GM12872 (cell line): ENCODE results near the gene LRRC25.

Experiments used
- CTCF ChIP-seq: IDR thresholded peaks from 3 replicates; pipeline ENCODE4 v1.5.1; 2011; ENCODE audit warnings: low read depth, mild to moderate bottlenecking, low read length, moderate library complexity; ENCODE audit not compliant: insufficient read depth

Gene LRRC25

GRCh38 chr19:18397242-18398202, at the start of gene LRRC25:
TSS of gene LRRC25 (minus strand) at chr19:18397622. CDS start at chr19:18396963, 659 bp downstream.
- no peak for TF ChIP-seq CTCF

DNA sequence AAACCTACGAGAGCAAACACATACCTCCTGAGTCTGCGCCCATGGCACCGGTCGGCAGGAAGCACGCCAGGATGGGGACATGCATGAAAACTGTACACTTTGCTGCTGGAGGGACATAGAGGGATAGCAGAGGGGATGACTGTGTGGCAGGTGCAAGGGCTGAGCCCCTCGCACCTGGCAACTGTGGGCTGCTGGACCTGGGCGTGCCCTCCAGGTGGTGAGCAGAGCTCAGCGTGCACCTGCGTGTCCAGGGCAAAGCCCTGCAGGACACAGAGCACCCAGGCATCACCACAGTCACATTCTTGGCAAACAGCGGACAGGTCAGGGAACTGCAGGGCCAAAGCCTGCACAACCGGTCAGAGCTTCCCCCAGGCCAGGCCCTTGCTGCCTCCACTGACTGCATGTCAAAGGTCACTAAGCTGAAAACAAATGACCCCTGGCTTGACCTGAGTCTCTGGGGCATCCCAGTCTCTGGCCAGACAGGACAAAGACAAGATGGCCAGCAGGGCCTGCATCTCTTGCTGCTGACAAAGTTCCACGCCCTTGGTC, 49.5 kb upstream of the LRRC25 start:
- no peak for TF ChIP-seq CTCF

GRCh38 chr19:18446145-18446810, 48.9 kb upstream of the LRRC25 start:
- TF ChIP-seq CTCF = no peak

DNA sequence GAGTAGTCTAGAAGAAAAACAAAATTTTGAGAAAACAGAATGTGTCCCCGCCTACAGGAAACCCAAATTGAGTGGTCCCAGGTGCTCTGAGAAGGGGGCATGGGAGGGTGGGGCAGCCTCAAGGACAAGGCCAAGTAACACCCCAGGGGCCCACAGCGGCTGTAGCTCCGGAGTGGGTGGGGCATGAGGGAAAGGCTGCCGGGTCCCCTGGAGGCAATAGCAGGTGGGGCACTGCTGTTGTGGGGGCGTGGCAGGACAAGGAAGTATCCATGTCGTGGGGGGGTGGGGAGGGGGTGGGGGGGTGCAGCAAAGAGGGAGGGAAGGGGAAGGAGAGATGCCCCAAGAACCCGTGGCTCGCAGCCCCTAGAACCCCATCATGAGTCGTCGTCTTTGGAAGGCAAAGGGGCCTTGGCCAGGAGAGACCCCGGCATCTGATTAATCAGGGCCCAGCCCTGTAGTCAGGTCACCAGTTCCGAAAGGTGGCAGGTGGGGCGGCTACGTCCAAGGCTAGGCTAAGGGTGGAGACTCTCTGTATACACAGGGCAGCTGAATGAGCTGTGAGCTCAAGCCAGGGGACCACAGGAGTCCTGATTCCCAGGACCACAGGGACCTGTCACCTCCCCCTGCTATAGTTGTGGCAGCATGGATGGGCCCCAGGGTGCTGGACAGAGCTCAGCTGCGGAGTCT, 48.0 kb upstream of the LRRC25 start:
- no peak for TF ChIP-seq CTCF

DNA sequence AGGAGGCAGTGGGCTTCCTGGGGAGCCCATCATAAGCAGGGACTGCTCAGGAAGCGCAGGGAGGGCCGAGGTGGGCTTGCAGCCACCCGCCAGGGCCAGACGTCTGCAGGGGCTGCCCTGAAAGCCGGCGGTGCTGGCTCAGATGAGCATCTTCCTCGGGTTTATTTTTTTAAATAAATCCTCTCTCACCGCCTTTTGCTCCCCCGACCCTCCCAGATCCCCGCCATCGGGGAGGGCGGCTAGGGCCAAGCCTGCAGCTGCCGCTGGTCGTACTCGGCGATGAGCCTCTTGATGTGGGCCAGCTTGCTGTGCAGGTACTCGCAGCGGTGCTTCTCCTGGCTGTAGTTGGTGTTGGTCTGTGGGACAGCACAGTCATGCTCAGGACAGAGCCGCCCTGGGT, 47.1 kb upstream of the LRRC25 start:
- TF ChIP-seq CTCF = no peak

GRCh38 chr19:18443831-18444230, 46.4 kb upstream of the LRRC25 start:
- TF ChIP-seq CTCF = no peak

- TF ChIP-seq CTCF = no peak
These were observed 46.0 kb upstream of the LRRC25 start for GRCh38 chr19:18443406-18443805.
